ENCODE results near the gene PIK3C2A. TPM values are rescaled to one million over a fixed set of nuclear protein-coding genes. Genes with fewer than 3 reads are reported as not detected.

PIK3C2A gene
- total RNA-seq, 4 donors from 2014 or later: 8.8 to 21.0 (median 14.8) TPM

DNA sequence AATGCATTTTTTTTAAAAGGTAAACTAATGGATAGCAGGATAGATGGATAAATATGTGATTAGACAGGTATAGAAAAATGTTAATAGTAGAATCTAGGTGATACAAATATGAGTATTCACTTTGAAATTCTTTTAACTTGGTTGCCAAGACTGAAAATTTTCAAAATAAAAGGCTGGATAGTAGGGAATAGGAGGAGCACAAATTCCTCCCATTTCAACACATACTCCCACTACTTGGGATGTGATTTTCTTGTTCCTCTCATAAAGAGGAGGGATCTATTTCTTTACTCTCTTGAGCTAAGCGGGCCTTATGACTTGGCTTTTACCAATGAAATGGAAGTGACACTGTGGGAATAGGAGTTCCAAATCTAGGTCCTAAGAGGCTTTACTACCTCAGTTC is 35.9 kb downstream of the PIK3C2A start:
- ATAC-seq: no peak
- intact Hi-C loops (cut with DNase I; ENCODE audit: low total_unique reads) (no loop called here), in situ Hi-C loops (cut with MboI; ENCODE audit: low sequenced_read_pairs in 4 of 4) (no loop called here)
- TF ChIP-seq POLR2A (IDR thresholded peaks at IDR 0.05): no peak
- TF ChIP-seq, protein P1, sequence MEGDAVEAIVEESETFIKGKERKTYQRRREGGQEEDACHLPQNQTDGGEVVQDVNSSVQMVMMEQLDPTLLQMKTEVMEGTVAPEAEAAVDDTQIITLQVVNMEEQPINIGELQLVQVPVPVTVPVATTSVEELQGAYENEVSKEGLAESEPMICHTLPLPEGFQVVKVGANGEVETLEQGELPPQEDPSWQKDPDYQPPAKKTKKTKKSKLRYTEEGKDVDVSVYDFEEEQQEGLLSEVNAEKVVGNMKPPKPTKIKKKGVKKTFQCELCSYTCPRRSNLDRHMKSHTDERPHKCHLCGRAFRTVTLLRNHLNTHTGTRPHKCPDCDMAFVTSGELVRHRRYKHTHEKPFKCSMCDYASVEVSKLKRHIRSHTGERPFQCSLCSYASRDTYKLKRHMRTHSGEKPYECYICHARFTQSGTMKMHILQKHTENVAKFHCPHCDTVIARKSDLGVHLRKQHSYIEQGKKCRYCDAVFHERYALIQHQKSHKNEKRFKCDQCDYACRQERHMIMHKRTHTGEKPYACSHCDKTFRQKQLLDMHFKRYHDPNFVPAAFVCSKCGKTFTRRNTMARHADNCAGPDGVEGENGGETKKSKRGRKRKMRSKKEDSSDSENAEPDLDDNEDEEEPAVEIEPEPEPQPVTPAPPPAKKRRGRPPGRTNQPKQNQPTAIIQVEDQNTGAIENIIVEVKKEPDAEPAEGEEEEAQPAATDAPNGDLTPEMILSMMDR (IDR thresholded peaks at IDR 0.05 in 4 of 5, conservative IDR thresholded peaks at IDR 0.05 in 1 of 5): no peak
- H3K27ac ChIP-seq: no peak overlapping the region
- H3K27me3 ChIP-seq: no peaks in the 10 kb centered on the region
- no peak overlapping the region for H3K4me3 ChIP-seq
- DNase-seq: no peak
- peaks cover 3 to 4% of the 10 kb centered on the region in 2 donors for H3K4me1 ChIP-seq
- no peaks in the 10 kb centered on the region for H3K9me3 ChIP-seq
- H3K36me3 ChIP-seq: peaks cover 0 to 18% of the 10 kb centered on the region in 2 donors

DNA sequence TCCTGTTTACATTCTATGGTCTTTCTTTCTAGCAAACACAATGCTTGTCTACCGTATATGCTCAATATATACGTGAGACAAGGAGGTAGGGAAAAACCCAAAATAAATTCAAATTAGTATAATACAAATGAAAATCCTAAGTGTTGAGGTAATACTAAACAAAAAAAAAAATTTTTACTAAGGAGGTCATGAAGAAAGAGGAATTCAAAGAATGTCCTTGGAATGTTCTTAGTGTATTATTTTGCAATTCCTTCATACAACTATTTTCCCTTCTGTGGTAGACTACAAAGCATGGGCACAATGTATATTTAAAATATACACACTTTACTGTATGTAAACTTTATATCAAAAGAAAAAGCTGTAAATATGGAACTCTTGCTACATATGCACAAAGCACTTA is 36.4 kb downstream of the PIK3C2A start:
- intact Hi-C loops (cut with DNase I; ENCODE audit: low total_unique reads) (no loop called here), in situ Hi-C loops (cut with MboI; ENCODE audit: low sequenced_read_pairs in 4 of 4) (no loop called here)
- Histone ChIP-seq H3K4me1 (peaks cover 3 to 4% of the 10 kb centered on the region in 2 donors), H3K36me3 (peaks cover 0 to 18% of the 10 kb centered on the region in 2 donors), H3K27me3 (no peaks in the 10 kb centered on the region), H3K9me3 (no peaks in the 10 kb centered on the region), H3K4me3 (no peak overlapping the region), H3K27ac (no peak overlapping the region)
- TF ChIP-seq, protein P1 (IDR thresholded peaks at IDR 0.05 in 4 of 5, conservative IDR thresholded peaks at IDR 0.05 in 1 of 5): no peak
- TF ChIP-seq POLR2A (IDR thresholded peaks at IDR 0.05): no peak
- DNase-seq: no peak
- no peak for ATAC-seq

DNA sequence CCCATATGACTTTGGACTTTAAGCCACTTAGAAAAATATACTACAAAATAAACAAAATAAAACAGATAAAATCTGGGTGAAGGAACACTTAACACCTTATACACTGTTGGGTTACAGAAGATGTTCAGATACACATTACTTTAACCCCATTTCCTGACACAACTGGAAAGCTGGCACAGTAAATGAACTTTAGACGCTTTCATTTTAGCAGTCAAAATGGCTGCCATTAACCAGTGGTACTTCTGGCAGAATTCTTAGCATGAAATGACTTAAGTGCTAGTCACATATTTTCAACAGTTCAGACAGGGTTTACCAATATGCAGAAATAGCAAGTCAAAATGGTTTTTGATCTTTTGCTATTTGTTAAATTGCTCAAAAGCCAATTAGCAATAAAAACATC is 37.9 kb downstream of the PIK3C2A start:
- Histone ChIP-seq H3K27me3 (no peaks in the 10 kb centered on the region), H3K4me1 (peaks cover 10 to 11% of the 10 kb centered on the region in 2 donors), H3K9me3 (no peaks in the 10 kb centered on the region), H3K27ac (no peak overlapping the region), H3K4me3 (no peak overlapping the region), H3K36me3 (peaks cover 0 to 18% of the 10 kb centered on the region in 2 donors)
- intact Hi-C loops (cut with DNase I; ENCODE audit: low total_unique reads): no loop called here
- TF ChIP-seq POLR2A (IDR thresholded peaks at IDR 0.05): no peak
- TF ChIP-seq, protein P1 (IDR thresholded peaks at IDR 0.05 in 4 of 5, conservative IDR thresholded peaks at IDR 0.05 in 1 of 5): no peak
- in situ Hi-C loops (cut with MboI; ENCODE audit: low sequenced_read_pairs in 4 of 4): no loop called here
- DNase-seq: no peak
- ATAC-seq: no peak

DNA sequence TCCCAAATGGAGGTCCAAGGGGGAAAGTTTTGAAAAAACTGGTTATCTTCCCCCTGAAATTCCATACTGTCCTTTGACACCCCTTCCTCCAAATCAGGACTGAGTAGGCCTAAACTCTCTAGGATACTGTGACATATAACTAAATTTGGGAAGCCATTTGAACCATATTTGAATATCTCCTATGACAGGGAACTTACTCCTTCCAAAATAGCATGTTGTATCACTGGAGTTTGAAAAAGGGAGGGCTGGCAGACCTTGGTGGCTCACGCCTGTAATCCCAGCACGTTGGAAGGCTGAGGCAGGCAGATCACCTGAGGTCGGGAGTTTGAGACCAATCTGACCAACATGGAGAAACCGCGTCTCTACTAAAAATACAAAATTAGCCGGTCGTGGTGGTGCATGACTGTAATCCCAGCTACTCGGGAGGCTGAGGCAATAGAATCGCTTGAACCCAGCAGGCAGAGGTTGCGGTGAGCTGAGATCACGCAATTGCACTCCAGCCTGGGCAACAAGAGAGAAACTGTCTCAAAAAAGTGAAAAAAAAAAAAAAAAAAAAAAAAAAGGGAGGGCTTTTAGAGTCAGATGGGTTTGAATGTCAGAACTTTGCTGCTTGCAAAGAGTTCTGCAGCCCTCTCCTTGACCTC is 42.4 kb downstream of the PIK3C2A start:
- ATAC-seq: no peak
- Histone ChIP-seq H3K4me3 (no peak overlapping the region), H3K9me3 (no peaks in the 10 kb centered on the region), H3K36me3 (peaks cover 0 to 18% of the 10 kb centered on the region in 2 donors), H3K27me3 (no peaks in the 10 kb centered on the region), H3K4me1 (peaks cover 21 to 43% of the 10 kb centered on the region in 2 donors), H3K27ac (peak overlapping the region; percentile 36 to 56 (median 51))
- intact Hi-C loops (cut with DNase I; ENCODE audit: low total_unique reads) (no loop called here), in situ Hi-C loops (cut with MboI; ENCODE audit: low sequenced_read_pairs in 4 of 4) (no loop called here)
- DNase-seq: no peak
- no peak for TF ChIP-seq POLR2A (IDR thresholded peaks at IDR 0.05)
- TF ChIP-seq, protein P1 (IDR thresholded peaks at IDR 0.05 in 4 of 5, conservative IDR thresholded peaks at IDR 0.05 in 1 of 5): no peak

Measured in gastrocnemius medialis (tissue), 4 donors.